ENCODE data around the gene SHKBP1. TPM values are rescaled to one million over a fixed set of nuclear protein-coding genes. Genes with fewer than 3 reads are reported as not detected.
"Not testable (repeated sequence)": the region's sequence is repeated elsewhere in the genome, so short reads cannot be mapped to it uniquely, and the experiment has no call there.

SHKBP1 gene
- total RNA-seq, 1 donor from 2014 or later, result 170 TPM

DNA sequence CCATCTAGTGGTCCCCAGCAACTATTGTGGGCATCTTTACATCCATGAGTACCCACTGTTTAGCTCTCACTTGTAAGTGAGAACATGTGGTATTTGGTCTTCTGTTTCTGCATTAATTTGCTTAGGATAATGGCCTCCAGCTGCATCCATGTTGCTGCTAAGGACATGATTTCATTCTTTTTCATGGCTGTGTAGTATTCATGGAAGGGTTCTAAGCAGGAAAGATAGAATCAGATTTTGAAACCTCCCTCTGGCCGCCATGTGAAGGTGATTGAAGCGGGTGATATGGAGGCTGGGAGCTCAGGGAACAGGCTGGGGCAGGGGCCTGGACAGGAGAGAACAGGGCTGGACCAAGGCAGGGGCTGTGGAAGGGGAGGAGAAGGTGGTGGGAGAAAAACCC lies 44.6 kb downstream of the SHKBP1 start:
- H3K36me3 Mint-ChIP-seq (ENCODE audit: unreplicated experiment), result peaks cover 4% of the 10 kb centered on the region

DNA sequence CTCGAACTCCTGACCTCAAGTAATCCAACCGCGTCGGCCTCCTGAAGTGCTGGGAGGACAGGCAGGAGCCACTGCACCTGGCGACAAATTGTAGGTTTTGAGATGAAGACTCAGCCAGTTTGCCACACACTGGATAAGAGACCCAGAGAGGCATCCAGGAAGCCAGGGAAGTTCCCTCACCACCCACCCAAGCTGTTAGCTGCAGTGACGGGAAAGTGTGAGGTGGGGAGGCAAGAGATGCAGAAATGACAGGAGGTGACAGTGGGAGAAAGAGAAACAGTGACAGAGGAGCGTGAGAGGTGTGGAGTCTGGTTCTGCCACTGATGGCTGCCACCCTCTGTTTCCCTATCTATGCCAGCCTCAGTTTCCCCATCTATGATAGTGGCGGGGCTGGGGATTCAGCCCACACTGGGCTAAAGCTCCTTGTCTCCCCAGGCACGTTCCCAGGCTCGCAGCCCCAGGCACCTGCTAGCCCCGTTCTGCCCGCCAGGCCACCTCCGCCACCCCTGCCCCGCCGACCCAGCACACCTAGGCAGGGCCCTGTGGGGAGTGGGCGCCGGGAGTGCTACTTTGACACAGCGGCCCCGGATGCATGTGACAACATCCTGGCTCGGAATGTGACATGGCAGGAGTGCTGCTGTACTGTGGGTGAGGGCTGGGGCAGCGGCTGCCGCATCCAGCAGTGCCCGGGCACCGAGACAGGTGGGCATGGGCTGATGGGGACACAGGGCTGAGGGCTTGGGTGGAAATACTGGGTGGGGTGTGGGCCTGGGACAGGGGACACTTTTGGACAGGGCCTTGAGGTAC lies 45.5 kb downstream of the SHKBP1 start:
- H3K4me1 Mint-ChIP-seq (ENCODE audit: low read depth, unreplicated experiment), result peaks cover 8% of the 10 kb centered on the region
- TF ChIP-seq, protein P1, sequence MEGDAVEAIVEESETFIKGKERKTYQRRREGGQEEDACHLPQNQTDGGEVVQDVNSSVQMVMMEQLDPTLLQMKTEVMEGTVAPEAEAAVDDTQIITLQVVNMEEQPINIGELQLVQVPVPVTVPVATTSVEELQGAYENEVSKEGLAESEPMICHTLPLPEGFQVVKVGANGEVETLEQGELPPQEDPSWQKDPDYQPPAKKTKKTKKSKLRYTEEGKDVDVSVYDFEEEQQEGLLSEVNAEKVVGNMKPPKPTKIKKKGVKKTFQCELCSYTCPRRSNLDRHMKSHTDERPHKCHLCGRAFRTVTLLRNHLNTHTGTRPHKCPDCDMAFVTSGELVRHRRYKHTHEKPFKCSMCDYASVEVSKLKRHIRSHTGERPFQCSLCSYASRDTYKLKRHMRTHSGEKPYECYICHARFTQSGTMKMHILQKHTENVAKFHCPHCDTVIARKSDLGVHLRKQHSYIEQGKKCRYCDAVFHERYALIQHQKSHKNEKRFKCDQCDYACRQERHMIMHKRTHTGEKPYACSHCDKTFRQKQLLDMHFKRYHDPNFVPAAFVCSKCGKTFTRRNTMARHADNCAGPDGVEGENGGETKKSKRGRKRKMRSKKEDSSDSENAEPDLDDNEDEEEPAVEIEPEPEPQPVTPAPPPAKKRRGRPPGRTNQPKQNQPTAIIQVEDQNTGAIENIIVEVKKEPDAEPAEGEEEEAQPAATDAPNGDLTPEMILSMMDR (IDR thresholded peaks at IDR 0.05; ENCODE audit: partially characterized antibody, unreplicated experiment), result no peak
- no peak overlapping the region for H3K27ac Mint-ChIP-seq (ENCODE audit: unreplicated experiment)
- peaks cover 5% of the 10 kb centered on the region for H3K9me3 Mint-ChIP-seq (ENCODE audit: unreplicated experiment)
- DNase-seq, result no peak
- no peak overlapping the region for H3K4me3 Mint-ChIP-seq (ENCODE audit: unreplicated experiment)
- peaks cover 5% of the 10 kb centered on the region for H3K36me3 Mint-ChIP-seq (ENCODE audit: unreplicated experiment)
- peaks cover 10% of the 10 kb centered on the region for H3K27me3 Mint-ChIP-seq (ENCODE audit: unreplicated experiment)

More for the DNA sequence above, 44.6 kb downstream of the SHKBP1 start:
- Mint-ChIP-seq H3K27ac (ENCODE audit: unreplicated experiment) (no peak overlapping the region), H3K4me1 (ENCODE audit: low read depth, unreplicated experiment) (peaks cover 6% of the 10 kb centered on the region), H3K4me3 (ENCODE audit: unreplicated experiment) (no peak overlapping the region), H3K27me3 (ENCODE audit: unreplicated experiment) (peaks cover 8% of the 10 kb centered on the region), H3K9me3 (ENCODE audit: unreplicated experiment) (peaks cover 4% of the 10 kb centered on the region)
- no peak for DNase-seq
- TF ChIP-seq, protein P1 (IDR thresholded peaks at IDR 0.05; ENCODE audit: partially characterized antibody, unreplicated experiment), result no peak

DNA sequence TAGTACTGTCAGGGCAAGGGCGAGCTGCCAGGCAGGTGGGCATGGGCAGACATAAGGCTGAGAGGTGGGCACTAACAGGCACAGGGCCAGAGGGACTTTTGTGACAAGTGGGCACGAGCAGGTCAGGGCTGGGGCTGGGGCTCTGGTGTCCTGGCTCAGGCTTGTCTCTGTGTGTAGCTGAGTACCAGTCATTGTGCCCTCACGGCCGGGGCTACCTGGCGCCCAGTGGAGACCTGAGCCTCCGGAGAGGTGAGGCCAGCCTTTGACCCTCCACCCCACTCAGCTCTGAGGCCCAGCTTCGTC lies 46.1 kb downstream of the SHKBP1 start:
- peaks cover 5% of the 10 kb centered on the region for H3K36me3 Mint-ChIP-seq (ENCODE audit: unreplicated experiment)
- TF ChIP-seq, protein P1 (IDR thresholded peaks at IDR 0.05; ENCODE audit: partially characterized antibody, unreplicated experiment), result no peak
- H3K4me3 Mint-ChIP-seq (ENCODE audit: unreplicated experiment), result no peak overlapping the region
- H3K9me3 Mint-ChIP-seq (ENCODE audit: unreplicated experiment), result peaks cover 5% of the 10 kb centered on the region
- peaks cover 10% of the 10 kb centered on the region for H3K27me3 Mint-ChIP-seq (ENCODE audit: unreplicated experiment)
- peaks cover 8% of the 10 kb centered on the region for H3K4me1 Mint-ChIP-seq (ENCODE audit: low read depth, unreplicated experiment)
- H3K27ac Mint-ChIP-seq (ENCODE audit: unreplicated experiment), result no peak overlapping the region
- DNase-seq, result no peak

DNA sequence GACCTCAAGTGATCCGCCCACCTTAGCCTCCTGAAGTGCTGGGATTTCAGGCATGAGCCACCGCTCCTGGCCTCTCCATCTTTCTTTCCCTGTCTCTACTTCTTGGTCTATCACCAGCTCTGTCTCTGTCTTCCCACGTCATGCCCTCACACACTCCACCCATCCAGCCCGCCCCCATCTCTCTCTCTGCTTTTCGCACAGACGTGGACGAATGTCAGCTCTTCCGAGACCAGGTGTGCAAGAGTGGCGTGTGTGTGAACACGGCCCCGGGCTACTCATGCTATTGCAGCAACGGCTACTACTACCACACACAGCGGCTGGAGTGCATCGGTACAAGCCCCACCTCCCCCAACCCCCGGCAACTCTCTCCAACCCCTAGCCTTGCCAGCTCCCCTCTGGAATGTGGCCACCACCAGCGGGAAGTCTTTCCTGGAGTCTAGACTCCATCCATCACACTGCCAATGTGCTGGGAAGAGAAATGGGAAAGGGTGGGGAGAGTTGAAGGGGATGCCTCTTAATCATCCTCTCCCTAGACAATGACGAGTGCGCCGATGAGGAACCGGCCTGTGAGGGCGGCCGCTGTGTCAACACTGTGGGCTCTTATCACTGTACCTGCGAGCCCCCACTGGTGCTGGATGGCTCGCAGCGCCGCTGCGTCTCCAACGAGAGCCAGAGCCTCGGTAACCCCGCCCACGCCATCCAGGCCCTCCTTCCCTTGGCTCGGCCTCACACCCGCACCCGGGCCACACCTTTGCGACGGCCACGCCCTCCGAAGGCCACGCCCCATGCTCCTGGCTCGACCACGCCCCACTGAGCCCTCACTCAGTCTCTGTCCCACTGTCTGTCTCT lies 47.0 kb downstream of the SHKBP1 start:
- peak overlapping the region; percentile 55 for H3K4me3 Mint-ChIP-seq (ENCODE audit: unreplicated experiment)
- H3K36me3 Mint-ChIP-seq (ENCODE audit: unreplicated experiment), result peaks cover 5% of the 10 kb centered on the region
- H3K27ac Mint-ChIP-seq (ENCODE audit: unreplicated experiment), result no peak overlapping the region
- H3K4me1 Mint-ChIP-seq (ENCODE audit: low read depth, unreplicated experiment), result peaks cover 8% of the 10 kb centered on the region
- peak; percentile 66 for DNase-seq
- H3K27me3 Mint-ChIP-seq (ENCODE audit: unreplicated experiment), result peaks cover 10% of the 10 kb centered on the region
- H3K9me3 Mint-ChIP-seq (ENCODE audit: unreplicated experiment), result peaks cover 2% of the 10 kb centered on the region
- TF ChIP-seq, protein P1 (IDR thresholded peaks at IDR 0.05; ENCODE audit: partially characterized antibody, unreplicated experiment), result no peak

DNA sequence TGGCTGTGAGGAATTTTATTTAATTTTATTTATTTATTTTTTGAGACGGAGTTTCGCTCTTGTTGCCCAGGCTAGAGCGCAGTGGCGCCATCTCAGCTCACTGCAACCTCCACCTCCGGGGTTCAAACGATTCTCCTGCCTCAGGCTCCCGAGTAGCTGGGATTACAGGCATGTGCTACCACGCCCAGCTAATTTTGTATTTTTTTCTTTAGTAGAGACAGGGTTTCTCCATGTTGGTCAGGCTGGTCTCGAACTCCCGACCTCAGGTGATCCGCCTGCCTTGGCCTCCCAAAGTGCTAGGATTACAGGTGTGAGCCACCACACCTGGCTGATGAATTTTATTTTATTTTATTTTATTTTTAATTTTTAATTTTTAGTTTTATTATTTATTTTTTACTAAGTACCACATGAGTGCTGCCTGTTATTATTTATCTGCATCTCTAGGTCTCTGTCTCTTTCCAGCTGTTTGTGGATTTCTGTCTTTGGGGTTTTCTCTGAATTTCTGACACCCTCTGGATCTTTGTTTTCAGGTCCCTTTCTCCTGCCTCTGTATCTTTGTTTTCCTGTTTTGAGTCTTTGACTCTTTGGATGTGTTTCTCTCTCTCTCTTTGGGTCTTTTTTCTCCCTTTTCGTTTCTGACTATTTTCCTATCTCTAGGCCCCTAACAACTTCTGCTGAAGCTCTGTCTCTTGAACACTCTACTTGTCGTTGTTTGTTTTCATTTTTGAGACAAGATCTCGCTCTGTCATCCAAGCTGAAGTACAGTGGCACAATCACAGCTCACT lies 47.9 kb downstream of the SHKBP1 start:
- DNase-seq; H3K27ac Mint-ChIP-seq (ENCODE audit: unreplicated experiment); H3K36me3 Mint-ChIP-seq (ENCODE audit: unreplicated experiment); H3K9me3 Mint-ChIP-seq (ENCODE audit: unreplicated experiment); H3K4me1 Mint-ChIP-seq (ENCODE audit: low read depth, unreplicated experiment): not testable (repeated sequence)
- Mint-ChIP-seq H3K27me3 (ENCODE audit: unreplicated experiment) (peaks cover 10% of the 10 kb centered on the region), H3K4me3 (ENCODE audit: unreplicated experiment) (peak overlapping the region; percentile 2)

Measured in glutamatergic neuron (in vitro differentiated cells).